H9 (cell line): Measurements from ENCODE around the gene TP73. TPM values are rescaled to one million over a fixed set of nuclear protein-coding genes. Genes with fewer than 3 reads are reported as not detected.

Experiments used
- DNase-seq: peaks from one replicate; pipeline ENCODE4 v3.0.0-alpha.2; 2017
- H2AFZ ChIP-seq: one replicate; pipeline ENCODE4 v1.6.1; 2013; ENCODE audit warnings: mild to moderate bottlenecking, low read length, control low read depth, moderate library complexity
- H2AK5ac ChIP-seq: 2 replicates; pipeline ENCODE4 v1.6.1; 2013; ENCODE audit warnings: low read length, control low read depth, mixed read lengths; ENCODE audit not compliant: insufficient read length
- H2BK120ac ChIP-seq: one replicate; pipeline ENCODE4 v1.6.1; 2013; ENCODE audit warnings: low read depth, mild to moderate bottlenecking, low read length, control low read depth, inconsistent platforms; ENCODE audit not compliant: poor library complexity, severe bottlenecking
- H2BK12ac ChIP-seq: 2 replicates; pipeline ENCODE4 v1.6.1; 2013; ENCODE audit warnings: low read length, control low read depth, mixed read lengths, low read depth; ENCODE audit not compliant: insufficient read length
- H2BK15ac ChIP-seq: 2 replicates; pipeline ENCODE4 v1.6.1; 2013; ENCODE audit warnings: low read depth, low read length, control low read depth
- H2BK20ac ChIP-seq: one replicate; pipeline ENCODE4 v1.6.1; 2013; ENCODE audit warnings: low read depth, mild to moderate bottlenecking, low read length, control low read depth, inconsistent platforms; ENCODE audit not compliant: poor library complexity, severe bottlenecking
- H2BK5ac ChIP-seq: 2 replicates; pipeline ENCODE4 v1.6.1; 2013; ENCODE audit warnings: low read length, control low read depth, mixed read lengths; ENCODE audit not compliant: insufficient read length
- H3K14ac ChIP-seq: 2 replicates; pipeline ENCODE4 v1.6.1; 2013; ENCODE audit warnings: low read length, control low read depth; ENCODE audit not compliant: insufficient read depth
- H3K18ac ChIP-seq: 2 replicates; pipeline ENCODE4 v1.6.1; 2013; ENCODE audit warnings: low read depth, mild to moderate bottlenecking, mixed read lengths, low read length, control low read depth; ENCODE audit not compliant: insufficient read length
- H3K23ac ChIP-seq: 2 replicates; pipeline ENCODE4 v1.6.1; 2013; ENCODE audit warnings: low read length, control low read depth, mixed read lengths, low read depth; ENCODE audit not compliant: insufficient read length
- H3K23me2 ChIP-seq: 2 replicates; pipeline ENCODE4 v1.6.1; 2013; ENCODE audit warnings: low read depth, mild to moderate bottlenecking, mixed read lengths, low read length, control low read depth; ENCODE audit not compliant: insufficient read length, poor library complexity, severe bottlenecking
- H3K27ac ChIP-seq: 2 replicates; pipeline ENCODE4 v1.5.1; 2013; ENCODE audit warnings: low read length, control low read depth, mixed read lengths, low read depth; ENCODE audit not compliant: insufficient read length
- H3K27me3 ChIP-seq: 2 replicates; pipeline ENCODE4 v1.6.1; 2013; ENCODE audit warnings: low read length, control low read depth, inconsistent platforms; ENCODE audit not compliant: insufficient read depth
- H3K4ac ChIP-seq: 2 replicates; pipeline ENCODE4 v1.6.1; 2013; ENCODE audit warnings: low read depth, mild to moderate bottlenecking, control low read depth, inconsistent platforms, low read length, moderate library complexity
- H3K4me1 ChIP-seq: 2 replicates; pipeline ENCODE4 v1.6.1; 2013; ENCODE audit warnings: low read length, control low read depth, inconsistent platforms; ENCODE audit not compliant: insufficient read depth
- H3K4me2 ChIP-seq: 2 replicates; pipeline ENCODE4 v1.6.1; 2013; ENCODE audit warnings: low read length, control low read depth, mixed read lengths; ENCODE audit not compliant: insufficient read length, insufficient read depth
- H3K56ac ChIP-seq: 2 replicates; pipeline ENCODE4 v1.6.1; 2013; ENCODE audit warnings: low read depth, mild to moderate bottlenecking, mixed read lengths, low read length, control low read depth; ENCODE audit not compliant: insufficient read length
- H3K79me1 ChIP-seq: 2 replicates; pipeline ENCODE4 v1.6.1; 2013; ENCODE audit warnings: low read depth, mild to moderate bottlenecking, moderate library complexity, low read length, control low read depth, inconsistent platforms; ENCODE audit not compliant: insufficient read depth, poor library complexity, severe bottlenecking
- H3K79me2 ChIP-seq: 2 replicates; pipeline ENCODE4 v1.6.1; 2013; ENCODE audit warnings: low read length, control low read depth, inconsistent platforms; ENCODE audit not compliant: insufficient read depth
- H3K9ac ChIP-seq: 2 replicates; pipeline ENCODE4 v1.6.1; 2013; ENCODE audit warnings: low read length, control low read depth, mixed read lengths; ENCODE audit not compliant: insufficient read length; ENCODE audit errors: extremely low read depth
- H3K9me3 ChIP-seq: one replicate; pipeline ENCODE4 v1.6.1; 2013; ENCODE audit warnings: low read depth, low read length, inconsistent platforms; ENCODE audit not compliant: control insufficient read depth
- H3T11ph ChIP-seq: one replicate; pipeline ENCODE4 v1.6.1; 2013; ENCODE audit warnings: mild to moderate bottlenecking, low read length, control low read depth, inconsistent platforms
- H4K20me1 ChIP-seq: one replicate; pipeline ENCODE4 v1.6.1; 2013; ENCODE audit not compliant: control insufficient read depth, insufficient read length, insufficient read depth
- H4K5ac ChIP-seq: 2 replicates; pipeline ENCODE4 v1.6.1; 2013; ENCODE audit warnings: low read depth, mild to moderate bottlenecking, mixed read lengths, low read length, control low read depth; ENCODE audit not compliant: insufficient read length
- H4K8ac ChIP-seq: replicated peaks from 2 replicates; pipeline ENCODE4 v1.6.1; 2013; ENCODE audit warnings: low read length, control low read depth, mixed read lengths, low read depth; ENCODE audit not compliant: insufficient read length
- H4K91ac ChIP-seq: 2 replicates; pipeline ENCODE4 v1.6.1; 2013; ENCODE audit warnings: low read depth, mild to moderate bottlenecking, moderate library complexity, mixed read lengths, low read length, control low read depth; ENCODE audit not compliant: insufficient read length
- H3K27ac Mint-ChIP-seq, 3 experiments: 2 replicates in 2 of 3; 3 replicates in 1 of 3; pipeline ENCODE4 v1.8.0; 2020 to 2021; ENCODE audit warnings: mixed read lengths in 3 of 3, mild to moderate bottlenecking in 1 of 3, moderate library complexity in 1 of 3
- H3K27me3 Mint-ChIP-seq: 2 replicates; pipeline ENCODE4 v1.8.0; 2021; ENCODE audit warnings: low read depth, mild to moderate bottlenecking, moderate library complexity, mixed read lengths
- H3K36me3 Mint-ChIP-seq, 3 experiments: 2 replicates in 2 of 3; 3 replicates in 1 of 3; pipeline ENCODE4 v1.8.0; 2020 to 2021; ENCODE audit warnings: low read depth in 3 of 3, mixed read lengths in 3 of 3; ENCODE audit not compliant: insufficient read depth in 1 of 3
- H3K4me1 Mint-ChIP-seq, 2 experiments: 2 replicates each; pipeline ENCODE4 v1.8.0; 2020; ENCODE audit warnings: mixed read lengths in 2 of 2
- H3K4me3 Mint-ChIP-seq, 2 experiments: 2 replicates in 1 of 2; 3 replicates in 1 of 2; pipeline ENCODE4 v1.8.0; 2020 to 2021; ENCODE audit warnings: mild to moderate bottlenecking in 2 of 2, mixed read lengths in 2 of 2, moderate library complexity in 1 of 2
- H3K9me3 Mint-ChIP-seq, 2 experiments: 2 replicates in 1 of 2; 3 replicates in 1 of 2; pipeline ENCODE4 v1.8.0; 2020; ENCODE audit warnings: mild to moderate bottlenecking in 2 of 2, mixed read lengths in 2 of 2, moderate library complexity in 1 of 2
- WGBS: extraction: QIAGEN DNeasy Blood & Tissue Kit; methylation state at CpG from one replicate; pipeline ENCODE4 v1.1.7; 2013; ENCODE audit warnings: missing lambda C conversion rate, low lambda C conversion rate, mixed read lengths; ENCODE audit not compliant: insufficient read length; ENCODE audit errors: extremely low coverage; 5-methylcytosine and 5-hydroxymethylcytosine counted together
- total RNA-seq: library from RNA; stranded (reverse); gene quantifications from 2 replicates; pipeline ENCODE4 v1.2.1, GENCODE V29; 2021
- TF ChIP-seq, protein P1 (sequence below): fragments of 200-600 bp; sonication (generic); conservative IDR thresholded peaks from 3 replicates; pipeline ENCODE4 v1.8.0; 2021; ENCODE audit warnings: antibody characterized with exemption, mild to moderate bottlenecking

Gene TP73
- total RNA-seq, 1 experiment from 2014 or later: 4.7 TPM

DNA sequence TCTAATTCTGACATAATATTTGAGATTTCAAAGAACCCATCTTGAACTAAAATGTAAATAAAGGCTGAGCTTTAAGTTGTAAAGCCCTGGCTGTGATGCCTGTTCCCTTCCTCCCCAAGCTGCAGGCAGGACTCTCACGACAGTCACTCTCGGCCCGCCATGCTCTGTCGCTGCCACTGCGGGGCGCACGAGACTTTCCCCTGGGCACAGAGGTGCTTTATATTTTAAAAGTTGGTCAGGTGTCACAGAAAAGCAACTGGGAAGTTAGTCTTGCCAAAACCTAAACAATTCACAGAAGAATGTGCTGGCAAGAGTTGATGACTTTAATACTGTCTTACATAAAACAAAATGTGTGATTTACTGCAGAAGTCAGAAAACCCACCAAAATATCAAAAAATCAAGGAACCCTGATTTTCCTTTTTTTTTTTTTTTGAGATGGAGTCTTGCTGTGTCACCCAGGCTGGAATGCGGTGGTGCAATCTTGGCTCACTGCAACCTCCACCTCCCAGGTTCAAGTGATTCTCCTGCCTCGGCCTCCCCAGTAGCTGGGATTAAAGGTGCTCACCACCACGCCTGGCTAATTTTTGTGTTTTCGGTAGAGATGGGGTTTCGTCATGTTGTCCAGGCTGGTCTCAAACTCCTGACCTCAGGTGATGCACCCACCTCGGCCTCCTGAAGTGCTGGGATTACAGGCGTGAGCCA, 133.3 kb downstream of the TP73 start:
- Histone ChIP-seq H3K79me2 (peaks cover 6% of the 10 kb centered on the region; the same call in 1 of the 2 replicates), H3K27ac (no peak overlapping the region), H3K23ac (no peak overlapping the region), H3K4ac (no peak overlapping the region), H3K18ac (no peak overlapping the region), H3K56ac (no peak overlapping the region), H4K8ac (no peak overlapping the region), H2BK12ac (no peak overlapping the region), H2AFZ (no peak overlapping the region), H3K27me3 (no peaks in the 10 kb centered on the region), H2BK15ac (no peak overlapping the region), H3K9me3 (no peaks in the 10 kb centered on the region), H3K9ac (no peak overlapping the region), H3K4me2 (no peak overlapping the region), H2BK20ac (no peak overlapping the region), H4K5ac (no peak overlapping the region), H2BK5ac (no peak overlapping the region), H2AK5ac (no peak overlapping the region), H3K79me1 (no peaks in the 10 kb centered on the region), H4K91ac (no peak overlapping the region), H3K4me1 (no peaks in the 10 kb centered on the region), H4K20me1 (no peaks in the 10 kb centered on the region), H2BK120ac (no peak overlapping the region), H3K14ac (no peak overlapping the region), H3T11ph (no peak overlapping the region), H3K23me2 (no peaks in the 10 kb centered on the region)
- peak overlapping the region; percentile 57 to 95 (median 93); a peak in 5 of 7 replicates for H3K27ac Mint-ChIP-seq
- no peaks in the 10 kb centered on the region for H3K9me3 Mint-ChIP-seq
- TF ChIP-seq, protein P1, sequence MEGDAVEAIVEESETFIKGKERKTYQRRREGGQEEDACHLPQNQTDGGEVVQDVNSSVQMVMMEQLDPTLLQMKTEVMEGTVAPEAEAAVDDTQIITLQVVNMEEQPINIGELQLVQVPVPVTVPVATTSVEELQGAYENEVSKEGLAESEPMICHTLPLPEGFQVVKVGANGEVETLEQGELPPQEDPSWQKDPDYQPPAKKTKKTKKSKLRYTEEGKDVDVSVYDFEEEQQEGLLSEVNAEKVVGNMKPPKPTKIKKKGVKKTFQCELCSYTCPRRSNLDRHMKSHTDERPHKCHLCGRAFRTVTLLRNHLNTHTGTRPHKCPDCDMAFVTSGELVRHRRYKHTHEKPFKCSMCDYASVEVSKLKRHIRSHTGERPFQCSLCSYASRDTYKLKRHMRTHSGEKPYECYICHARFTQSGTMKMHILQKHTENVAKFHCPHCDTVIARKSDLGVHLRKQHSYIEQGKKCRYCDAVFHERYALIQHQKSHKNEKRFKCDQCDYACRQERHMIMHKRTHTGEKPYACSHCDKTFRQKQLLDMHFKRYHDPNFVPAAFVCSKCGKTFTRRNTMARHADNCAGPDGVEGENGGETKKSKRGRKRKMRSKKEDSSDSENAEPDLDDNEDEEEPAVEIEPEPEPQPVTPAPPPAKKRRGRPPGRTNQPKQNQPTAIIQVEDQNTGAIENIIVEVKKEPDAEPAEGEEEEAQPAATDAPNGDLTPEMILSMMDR: peak; percentile 77
- H3K4me3 Mint-ChIP-seq: peak overlapping the region in 1 of 2 experiments; percentile 14; a peak in 1 of 5 replicates
- H3K27me3 Mint-ChIP-seq: no peaks in the 10 kb centered on the region
- H3K36me3 Mint-ChIP-seq: peaks cover 61 to 73% (median 69%) of the 10 kb centered on the region in 3 experiments
- peaks cover 10 to 11% of the 10 kb centered on the region in 2 experiments for H3K4me1 Mint-ChIP-seq
- WGBS: no CpG with 5 or more reads among the region's 14 CpGs
- peak; percentile 73 for DNase-seq

Other genes with a start within 250 kb of the TP73 start
- 48.1 and 48.5 TPM in 2 replicates for gene ARHGEF16, start 197.9 kb upstream of the TP73 start, total RNA-seq
- 19.9 and 21.3 TPM in 2 replicates for gene MEGF6, start 41.0 kb upstream of the TP73 start, total RNA-seq
- 24.0 and 24.7 TPM in 2 replicates for gene TPRG1L, start 27.5 kb upstream of the TP73 start, total RNA-seq
- 28.4 and 33.8 TPM in 2 replicates for gene WRAP73, start 2.4 kb upstream of the TP73 start, total RNA-seq
- gene CCDC27, start 99.9 kb downstream of the TP73 start, total RNA-seq: not detected in 2 replicates
- gene SMIM1, start 120.2 kb downstream of the TP73 start, total RNA-seq: 5.3 and 7.3 TPM in 2 replicates
- 65.1 and 72.8 TPM in 2 replicates for gene LRRC47, start 144.0 kb downstream of the TP73 start, total RNA-seq
- gene CEP104, start 204.7 kb downstream of the TP73 start, total RNA-seq: 34.5 and 40.8 TPM in 2 replicates
- gene DFFB, start 205.0 kb downstream of the TP73 start, total RNA-seq: 9.1 and 9.7 TPM in 2 replicates
- 20.6 and 21.1 TPM in 2 replicates for gene C1orf174, start 247.8 kb downstream of the TP73 start, total RNA-seq